ENCODE results near the gene GPR3. TPM values are rescaled to one million over a fixed set of nuclear protein-coding genes. Genes with fewer than 3 reads are reported as not detected.
"Not testable (repeated sequence)": the region's sequence is repeated elsewhere in the genome, so short reads cannot be mapped to it uniquely, and the experiment has no call there.

Gene GPR3
- polyA plus RNA-seq, 2 of the 4 experiments (the other 2 are of a cell fraction), result 0.76 to 1.7 TPM

- CTCF ChIA-PET, result interaction anchor here (0.9 to 4.6 kb wide), 4 partner anchors 12 to 204 kb away, joined by 3 to 13 read pairs (median 3); no protein-coding TSS in a partner anchor
- no peak overlapping the region for H3K4me3 ChIP-seq
- no peak for TF ChIP-seq EP300 (IDR thresholded peaks at IDR 0.05)
- TF ChIP-seq HMGXB4 (CRISPR knock-in tag; IDR thresholded peaks at IDR 0.05; ENCODE audit: borderline replicate concordance), result no peak
- no peak for TF ChIP-seq FOSB (CRISPR knock-in tag; IDR thresholded peaks at IDR 0.05)
- TF ChIP-seq RNF2 (IDR thresholded peaks at IDR 0.05; ENCODE audit: borderline replicate concordance, low read depth), result no peak
- TF ChIP-seq POLR2A (IDR thresholded peaks at IDR 0.05; ENCODE audit: low read length), result no peak
- no peaks in the 10 kb centered on the region for H3K9me3 ChIP-seq
- H3K4me1 ChIP-seq, result peaks cover 4% of the 10 kb centered on the region; the same call in 1 of the 3 replicates
- DNase-seq (ENCODE audit: low read depth in 1 of 2, low spot score in 1 of 2) (no peak), ATAC-seq (no peak), FAIRE-seq (no peak)
- H3K4me2 ChIP-seq, result no peak overlapping the region
- H3K27ac ChIP-seq, result no peak overlapping the region
- POLR2A ChIA-PET, result no interaction called here
Measured at GRCh38 chr1:27403931-27404330, 11.5 kb downstream of the GPR3 start.

- H3K27ac ChIP-seq, result no peak overlapping the region
- no peaks in the 10 kb centered on the region for H3K4me1 ChIP-seq
- no peaks in the 10 kb centered on the region for H3K9me3 ChIP-seq
- FAIRE-seq (no peak), DNase-seq (ENCODE audit: low read depth in 1 of 2, low spot score in 1 of 2) (no peak), ATAC-seq (no peak)
- no peak overlapping the region for H3K4me2 ChIP-seq
- TF ChIP-seq MAX (IDR thresholded peaks at IDR 0.05) (no peak), HMGXB4 (CRISPR knock-in tag; IDR thresholded peaks at IDR 0.05; ENCODE audit: borderline replicate concordance) (no peak), NPAS2 (CRISPR knock-in tag; IDR thresholded peaks at IDR 0.05; ENCODE audit: borderline replicate concordance) (no peak), USF2 (IDR thresholded peaks at IDR 0.05) (no peak)
- no peak overlapping the region for H3K4me3 ChIP-seq
- 92% methylated on average over 9 of the region's 13 CpGs for WGBS (ENCODE audit: missing lambda C conversion rate)
- CTCF ChIA-PET, result interaction anchor here (0.9 to 4.6 kb wide), 3 partner anchors 10 to 13 kb away, joined by 3 to 13 read pairs (median 4); no protein-coding TSS in a partner anchor
- POLR2A ChIA-PET, result no interaction called here
Measured at GRCh38 chr1:27405074-27405473, 12.7 kb downstream of the GPR3 start.

- H3K4me2 ChIP-seq; H3K9me3 ChIP-seq; H3K27ac ChIP-seq; FAIRE-seq; ATAC-seq; H3K4me3 ChIP-seq; H3K4me1 ChIP-seq; POLR2A ChIA-PET; DNase-seq (ENCODE audit: low read depth in 1 of 2, low spot score in 1 of 2): not testable (repeated sequence)
- CTCF ChIA-PET, result interaction anchor here (0.6 to 4.6 kb wide), 6 partner anchors 10 to 201 kb away, joined by 3 to 13 read pairs (median 4); no protein-coding TSS in a partner anchor
- 83% methylated on average over 14 of the region's 18 CpGs for WGBS (ENCODE audit: missing lambda C conversion rate)
Measured at GRCh38 chr1:27405598-27406361, 13.4 kb downstream of the GPR3 start.

GRCh38 chr1:27406362-27406680 is 13.9 kb downstream of the GPR3 start:
- WGBS (ENCODE audit: missing lambda C conversion rate), result 95% methylated on average over 4 of the region's 4 CpGs
- Histone ChIP-seq H3K4me1 (no peaks in the 10 kb centered on the region), H3K9me3 (no peaks in the 10 kb centered on the region), H3K27ac (no peak overlapping the region), H3K4me2 (no peak overlapping the region), H3K4me3 (no peak overlapping the region)
- ChIA-PET CTCF (interaction anchor here (0.6 to 4.6 kb wide), 6 partner anchors 10 to 200 kb away, joined by 3 to 13 read pairs (median 3); no protein-coding TSS in a partner anchor), POLR2A (no interaction called here)
- FAIRE-seq (no peak), ATAC-seq (no peak), DNase-seq (ENCODE audit: low read depth in 1 of 2, low spot score in 1 of 2) (no peak)
- TF ChIP-seq EHF (CRISPR knock-in tag; IDR thresholded peaks at IDR 0.05) (no peak), CHD4 (IDR thresholded peaks at IDR 0.05; ENCODE audit: borderline replicate concordance) (no peak), ZSCAN20 (CRISPR knock-in tag; IDR thresholded peaks at IDR 0.05) (no peak), EP300 (IDR thresholded peaks at IDR 0.05) (no peak), TP53 (CRISPR knock-in tag; IDR thresholded peaks at IDR 0.05) (no peak), FOXS1 (CRISPR knock-in tag; IDR thresholded peaks at IDR 0.05) (no peak), ZNF302 (CRISPR knock-in tag; IDR thresholded peaks at IDR 0.05) (no peak), PHF8 (IDR thresholded peaks at IDR 0.05; ENCODE audit: borderline replicate concordance, low read depth) (no peak), CHD2 (IDR thresholded peaks at IDR 0.05; ENCODE audit: low read length, partially characterized antibody) (no peak), BCL3 (IDR thresholded peaks at IDR 0.05) (no peak), CBX8 (IDR thresholded peaks at IDR 0.05) (no peak), ZC3H11A (IDR thresholded peaks at IDR 0.05) (no peak), RARB (CRISPR knock-in tag; IDR thresholded peaks at IDR 0.05) (no peak), HMGXB4 (CRISPR knock-in tag; IDR thresholded peaks at IDR 0.05; ENCODE audit: borderline replicate concordance) (no peak), HOXB13 (CRISPR knock-in tag; IDR thresholded peaks at IDR 0.05; ENCODE audit: low read depth) (no peak), POLR2AphosphoS2 (conservative IDR thresholded peaks at IDR 0.05; ENCODE audit: low read length) (no peak)

Measured in A549 (cell line).